ENCODE measurements around the gene TMEM87B. TPM values are rescaled to one million over a fixed set of nuclear protein-coding genes. Genes with fewer than 3 reads are reported as not detected.

Gene TMEM87B
- total and polyA plus RNA-seq, 8 donors, result 4.7 to 21.7 (median 11.6) TPM

DNA sequence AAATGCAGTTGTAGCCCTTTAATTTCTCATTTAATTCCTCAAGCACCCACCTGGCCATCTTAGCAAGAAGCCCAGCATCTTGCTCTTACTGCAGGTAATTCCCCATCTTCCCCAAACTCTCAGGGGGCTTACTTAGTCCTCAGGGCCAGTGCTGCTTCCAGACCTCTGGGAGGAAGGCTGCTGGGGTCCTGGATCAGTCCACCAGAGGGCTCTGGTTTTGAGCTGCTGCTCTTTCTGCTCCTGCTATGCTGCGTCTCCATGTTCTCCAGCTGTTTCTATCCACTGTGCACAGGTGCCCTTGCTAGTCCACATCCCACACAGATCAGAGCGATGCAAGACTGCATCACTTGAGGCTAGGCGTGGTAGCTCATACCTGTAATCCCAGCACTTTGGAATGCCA lies 34.5 kb upstream of the TMEM87B start:
- no peak for ATAC-seq
- Histone ChIP-seq H3K27ac (no peak overlapping the region), H3K27me3 (no peaks in the 10 kb centered on the region), H3K4me1 (no peaks in the 10 kb centered on the region), H3K9me3 (no peaks in the 10 kb centered on the region), H3K4me3 (no peak overlapping the region), H3K36me3 (peaks cover 0 to 4% (median 0%) of the 10 kb centered on the region in 3 donors)
- WGBS, 2 donors, result 79 to 95% methylated on average over 3 of the region's 3 CpGs
- no peak for FAIRE-seq
- intact Hi-C loops (cut with DNase I), result loop anchor here in 1 of 3 donors (10.0 kb wide), 1 partner anchor 56 kb away; no protein-coding TSS in a partner anchor
- TF ChIP-seq, protein P1, sequence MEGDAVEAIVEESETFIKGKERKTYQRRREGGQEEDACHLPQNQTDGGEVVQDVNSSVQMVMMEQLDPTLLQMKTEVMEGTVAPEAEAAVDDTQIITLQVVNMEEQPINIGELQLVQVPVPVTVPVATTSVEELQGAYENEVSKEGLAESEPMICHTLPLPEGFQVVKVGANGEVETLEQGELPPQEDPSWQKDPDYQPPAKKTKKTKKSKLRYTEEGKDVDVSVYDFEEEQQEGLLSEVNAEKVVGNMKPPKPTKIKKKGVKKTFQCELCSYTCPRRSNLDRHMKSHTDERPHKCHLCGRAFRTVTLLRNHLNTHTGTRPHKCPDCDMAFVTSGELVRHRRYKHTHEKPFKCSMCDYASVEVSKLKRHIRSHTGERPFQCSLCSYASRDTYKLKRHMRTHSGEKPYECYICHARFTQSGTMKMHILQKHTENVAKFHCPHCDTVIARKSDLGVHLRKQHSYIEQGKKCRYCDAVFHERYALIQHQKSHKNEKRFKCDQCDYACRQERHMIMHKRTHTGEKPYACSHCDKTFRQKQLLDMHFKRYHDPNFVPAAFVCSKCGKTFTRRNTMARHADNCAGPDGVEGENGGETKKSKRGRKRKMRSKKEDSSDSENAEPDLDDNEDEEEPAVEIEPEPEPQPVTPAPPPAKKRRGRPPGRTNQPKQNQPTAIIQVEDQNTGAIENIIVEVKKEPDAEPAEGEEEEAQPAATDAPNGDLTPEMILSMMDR (IDR thresholded peaks at IDR 0.05), result no peak
- DNase-seq, result no peak

DNA sequence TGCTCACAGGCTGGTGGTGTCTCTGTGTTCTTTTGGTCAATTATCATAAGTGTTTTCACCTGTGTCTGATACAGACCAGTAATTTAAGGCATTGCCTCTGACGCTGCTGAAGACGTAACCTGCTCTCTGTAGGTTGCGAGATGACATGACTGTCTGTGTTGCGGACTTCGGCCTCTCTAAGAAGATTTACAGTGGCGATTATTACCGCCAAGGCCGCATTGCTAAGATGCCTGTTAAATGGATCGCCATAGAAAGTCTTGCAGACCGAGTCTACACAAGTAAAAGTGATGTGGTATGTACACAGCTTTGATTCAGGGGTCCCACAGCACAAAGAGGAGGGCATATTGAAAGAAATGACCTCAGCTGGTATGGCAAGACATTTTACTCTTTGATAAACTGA lies 33.8 kb upstream of the TMEM87B start:
- FAIRE-seq, result no peak
- Histone ChIP-seq H3K9me3 (no peaks in the 10 kb centered on the region), H3K36me3 (peaks cover 0 to 4% (median 0%) of the 10 kb centered on the region in 3 donors), H3K4me3 (no peak overlapping the region), H3K27ac (no peak overlapping the region), H3K4me1 (no peaks in the 10 kb centered on the region), H3K27me3 (no peaks in the 10 kb centered on the region)
- TF ChIP-seq, protein P1 (IDR thresholded peaks at IDR 0.05), result no peak
- WGBS, 2 donors, result 94 to 97% methylated on average over 10 of the region's 10 CpGs
- intact Hi-C loops (cut with DNase I), result loop anchor here in 1 of 3 donors (10.0 kb wide), 1 partner anchor 56 kb away; no protein-coding TSS in a partner anchor
- DNase-seq, result no peak
- no peak for ATAC-seq

DNA sequence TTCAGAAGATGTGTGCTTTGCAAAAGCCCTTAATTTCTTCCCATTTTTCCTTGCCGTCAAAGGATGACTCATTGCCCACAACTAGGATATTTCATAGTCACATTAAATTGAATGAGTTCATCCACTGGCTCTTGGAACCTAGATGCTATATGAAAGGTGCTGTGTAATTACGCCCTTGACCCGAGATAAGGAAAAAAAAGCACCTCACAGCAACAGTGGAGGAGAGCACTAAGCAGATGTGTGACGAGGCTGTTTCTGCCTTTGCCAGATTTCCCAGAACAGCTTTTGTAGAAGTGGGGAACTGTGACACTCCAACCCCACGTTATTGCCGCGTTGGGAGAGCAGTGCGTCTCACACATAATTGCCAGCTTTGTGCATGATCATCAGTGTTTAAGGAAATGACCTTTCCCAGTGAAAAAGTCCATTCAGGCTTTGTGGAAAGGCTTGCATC lies 33.3 kb upstream of the TMEM87B start:
- H3K9me3 ChIP-seq, result no peaks in the 10 kb centered on the region
- no peaks in the 10 kb centered on the region for H3K27me3 ChIP-seq
- no peaks in the 10 kb centered on the region for H3K4me1 ChIP-seq
- 88 to 91% methylated on average over 8 of the region's 8 CpGs for WGBS, 2 donors
- peaks cover 0 to 4% (median 0%) of the 10 kb centered on the region in 3 donors for H3K36me3 ChIP-seq
- FAIRE-seq, result no peak
- peak in 1 of 4 donors; percentile 34 for ATAC-seq
- no peak for DNase-seq
- TF ChIP-seq, protein P1 (IDR thresholded peaks at IDR 0.05), result no peak
- H3K27ac ChIP-seq, result no peak overlapping the region
- H3K4me3 ChIP-seq, result no peak overlapping the region
- intact Hi-C loops (cut with DNase I), result loop anchor here in 1 of 3 donors (10.0 kb wide), 1 partner anchor 57 kb away; no protein-coding TSS in a partner anchor

DNA sequence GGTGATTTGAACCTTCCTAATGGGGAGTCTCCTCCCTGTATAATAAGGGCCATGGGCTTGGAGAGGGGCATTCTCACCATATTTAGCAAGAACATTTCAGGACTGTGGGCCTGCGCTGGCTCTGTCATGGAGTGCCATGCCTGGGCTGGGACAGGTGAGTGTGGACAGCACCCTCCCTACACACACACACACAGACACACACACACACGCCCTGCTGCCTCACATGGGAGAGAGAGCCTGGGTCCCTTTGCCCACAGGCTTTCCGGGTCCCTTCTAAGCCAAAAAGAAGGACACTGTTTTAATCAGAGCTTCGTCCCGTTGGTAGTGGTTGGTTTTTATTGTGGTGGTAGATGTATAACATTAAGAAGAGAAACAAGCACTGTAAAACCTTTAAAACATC lies 31.4 kb upstream of the TMEM87B start:
- TF ChIP-seq, protein P1 (IDR thresholded peaks at IDR 0.05), result no peak
- no peak for FAIRE-seq
- no peaks in the 10 kb centered on the region for H3K27me3 ChIP-seq

DNA sequence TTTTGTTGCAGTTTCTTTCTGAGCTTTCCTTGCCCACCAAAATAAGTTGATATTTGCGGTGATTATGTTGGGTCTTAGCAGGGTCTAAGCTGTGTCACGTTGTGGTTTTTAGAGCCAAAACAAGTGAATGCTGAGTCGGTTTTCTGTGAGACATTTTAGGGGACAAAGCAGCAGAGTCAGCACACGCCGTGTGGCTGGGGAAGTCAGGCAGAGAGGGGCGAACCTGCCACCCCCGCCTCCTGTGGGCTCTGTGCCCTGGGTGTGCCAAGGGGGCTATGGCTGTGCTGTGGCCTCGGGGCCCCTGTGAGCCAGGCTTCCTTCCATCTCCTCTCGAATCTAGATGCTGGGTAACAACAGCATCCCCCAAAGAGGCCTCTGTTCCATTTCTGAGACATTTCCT lies 30.8 kb upstream of the TMEM87B start:
- no peak overlapping the region for H3K27ac ChIP-seq
- peak in 2 of 4 donors; percentile 43 to 49 for ATAC-seq
- FAIRE-seq, result no peak
- H3K4me1 ChIP-seq, result no peaks in the 10 kb centered on the region
- no peaks in the 10 kb centered on the region for H3K9me3 ChIP-seq
- H3K4me3 ChIP-seq, result no peak overlapping the region
- intact Hi-C loops (cut with DNase I), result loop anchor here in 1 of 3 donors (10.0 kb wide), 1 partner anchor 59 kb away; no protein-coding TSS in a partner anchor
- no peak for DNase-seq
- 81 to 89% methylated on average over 9 of the region's 9 CpGs for WGBS, 2 donors
- no peaks in the 10 kb centered on the region for H3K27me3 ChIP-seq
- H3K36me3 ChIP-seq, result peaks cover 0 to 4% (median 0%) of the 10 kb centered on the region in 3 donors
- TF ChIP-seq, protein P1 (IDR thresholded peaks at IDR 0.05), result no peak

More for the DNA sequence above, 31.4 kb upstream of the TMEM87B start:
- DNase-seq (no peak), ATAC-seq (no peak)
- intact Hi-C loops (cut with DNase I), result loop anchor here in 1 of 3 donors (10.0 kb wide), 1 partner anchor 59 kb away; no protein-coding TSS in a partner anchor
- H3K9me3 ChIP-seq, result no peaks in the 10 kb centered on the region
- no peak overlapping the region for H3K4me3 ChIP-seq
- H3K36me3 ChIP-seq, result peaks cover 0 to 4% (median 0%) of the 10 kb centered on the region in 3 donors
- H3K4me1 ChIP-seq, result no peaks in the 10 kb centered on the region
- WGBS, 2 donors, result 93 to 96% methylated on average over 5 of the region's 5 CpGs
- no peak overlapping the region for H3K27ac ChIP-seq

All from pancreas (tissue), 10 donors.